Neural cell (in vitro differentiated cells): ENCODE measurements around the gene CA9. TPM values are rescaled to one million over a fixed set of nuclear protein-coding genes. Genes with fewer than 3 reads are reported as not detected.

Experiments
- H2AFZ ChIP-seq: fragments of 200-600, 300-800 bp; sonication (generic), shearing (Covaris generic); 2 replicates; pipeline ENCODE4 v1.6.0; 2014; ENCODE audit warnings: low read depth, mild to moderate bottlenecking, antibody characterized with exemption, low read length, moderate library complexity
- H3F3A ChIP-seq: fragments of 200-600 bp; shearing (Covaris generic); 2 replicates; pipeline ENCODE4 v1.6.1; 2016; ENCODE audit warnings: mild to moderate bottlenecking, moderate library complexity, mixed read lengths, antibody characterized with exemption, low read length; ENCODE audit not compliant: insufficient read depth, poor library complexity, severe bottlenecking
- H3K27ac ChIP-seq: fragments of 200-600, 300-800 bp; sonication (generic), shearing (Covaris generic); 2 replicates; pipeline ENCODE4 v1.5.1; 2014; ENCODE audit warnings: mild to moderate bottlenecking, low read length, moderate library complexity
- H3K27me3 ChIP-seq: fragments of 300-800, 200-600 bp; sonication (generic), shearing (Covaris generic); 2 replicates; pipeline ENCODE4 v1.6.0; 2014; ENCODE audit warnings: mild to moderate bottlenecking, low read depth, low read length, moderate library complexity; ENCODE audit not compliant: insufficient read depth
- H3K36me3 ChIP-seq: fragments of 300-800, 200-600 bp; sonication (generic), shearing (Covaris generic); 2 replicates; pipeline ENCODE4 v1.5.1; 2014; ENCODE audit warnings: mild to moderate bottlenecking, antibody characterized with exemption, low read length, moderate library complexity; ENCODE audit not compliant: insufficient read depth
- H3K4me2 ChIP-seq: fragments of 300-800, 200-600 bp; sonication (generic), shearing (Covaris generic); 2 replicates; pipeline ENCODE4 v1.6.0; 2014; ENCODE audit warnings: mild to moderate bottlenecking, low read length
- H3K4me3 ChIP-seq: fragments of 300-800, 200-600 bp; sonication (generic), shearing (Covaris generic); 2 replicates; pipeline ENCODE4 v1.5.1; 2014; ENCODE audit warnings: mild to moderate bottlenecking, low read length, moderate library complexity
- H3K79me2 ChIP-seq: fragments of 200-600 bp; shearing (Covaris generic); replicated peaks from 2 replicates; pipeline ENCODE4 v1.6.0; 2014; ENCODE audit warnings: mild to moderate bottlenecking, low read length, moderate library complexity; ENCODE audit not compliant: insufficient read depth
- H3K9ac ChIP-seq: fragments of 300-800, 200-600 bp; sonication (generic), shearing (Covaris generic); 2 replicates; pipeline ENCODE4 v1.6.1; 2016; ENCODE audit warnings: mild to moderate bottlenecking, low read length, mixed read lengths
- H3K9me2 ChIP-seq: fragments of 200-600 bp; shearing (Covaris generic); 2 replicates; pipeline ENCODE4 v1.6.1; 2016; ENCODE audit warnings: mild to moderate bottlenecking, low read length, mixed read lengths; ENCODE audit not compliant: insufficient read depth
- H3K9me3 ChIP-seq: fragments of 200-600, 300-800 bp; sonication (generic), shearing (Covaris generic); 2 replicates; pipeline ENCODE4 v1.6.1; 2016; ENCODE audit warnings: mild to moderate bottlenecking, mixed run types, low read length, moderate library complexity, mixed read lengths
- H4K20me1 ChIP-seq: fragments of 200-600 bp; shearing (Covaris generic); 2 replicates; pipeline ENCODE4 v1.6.1; 2016; ENCODE audit warnings: mild to moderate bottlenecking, mixed run types; ENCODE audit not compliant: insufficient read depth
- EP300 ChIP-seq: fragments of 450-650 bp; conservative IDR thresholded peaks from 2 replicates; pipeline ENCODE4 v1.6.1; 2014; ENCODE audit warnings: antibody characterized with exemption, mild to moderate bottlenecking, moderate library complexity; ENCODE audit not compliant: poor library complexity, severe bottlenecking
- EZH2 ChIP-seq: fragments of 200-600, 300-800 bp; shearing (Covaris generic), sonication (generic); IDR thresholded peaks from 2 replicates; pipeline ENCODE4 v1.6.1; 2014; ENCODE audit warnings: antibody characterized with exemption, low read length, borderline replicate concordance, mild to moderate bottlenecking; ENCODE audit not compliant: insufficient read depth, poor library complexity, severe bottlenecking
- MXI1 ChIP-seq: fragments of 450-650 bp; conservative IDR thresholded peaks from 2 replicates; pipeline ENCODE4 v1.6.1; 2014; ENCODE audit warnings: antibody characterized with exemption, mild to moderate bottlenecking; ENCODE audit not compliant: poor library complexity, severe bottlenecking
- POLR2AphosphoS5 ChIP-seq: IDR thresholded peaks from 2 replicates; pipeline ENCODE4 v1.6.1; 2012
- RAD21 ChIP-seq: fragments of 450-650 bp; conservative IDR thresholded peaks from 2 replicates; pipeline ENCODE4 v1.6.1; 2014; ENCODE audit warnings: antibody characterized with exemption, mild to moderate bottlenecking, moderate library complexity
- SMC3 ChIP-seq: fragments of 450-650 bp; conservative IDR thresholded peaks from 2 replicates; pipeline ENCODE4 v1.6.1; 2014; ENCODE audit warnings: antibody characterized with exemption, mild to moderate bottlenecking, moderate library complexity; ENCODE audit not compliant: poor library complexity
- TAF1 ChIP-seq: IDR thresholded peaks from 2 replicates; pipeline ENCODE4 v1.6.1; 2012; ENCODE audit warnings: low read depth
- polyA plus RNA-seq: library from polyadenylated mRNA; depleted of rRNA; stranded (reverse); fragments of >200 nt; gene quantifications from 2 replicates; pipeline ENCODE4 v1.2.3, GENCODE V29; 2014
- TF ChIP-seq, protein P1 (sequence below): IDR thresholded peaks from 2 replicates; pipeline ENCODE4 v1.6.1; 2012; ENCODE audit warnings: borderline replicate concordance
- TF ChIP-seq, protein P2 (sequence below): fragments of 450-650 bp; IDR thresholded peaks from 2 replicates; pipeline ENCODE4 v1.5.1; 2014; ENCODE audit warnings: antibody characterized with exemption, mild to moderate bottlenecking, moderate library complexity; ENCODE audit not compliant: poor library complexity, severe bottlenecking

Gene CA9
- polyA plus RNA-seq, 1 donor from 2014 or later = not detected

DNA sequence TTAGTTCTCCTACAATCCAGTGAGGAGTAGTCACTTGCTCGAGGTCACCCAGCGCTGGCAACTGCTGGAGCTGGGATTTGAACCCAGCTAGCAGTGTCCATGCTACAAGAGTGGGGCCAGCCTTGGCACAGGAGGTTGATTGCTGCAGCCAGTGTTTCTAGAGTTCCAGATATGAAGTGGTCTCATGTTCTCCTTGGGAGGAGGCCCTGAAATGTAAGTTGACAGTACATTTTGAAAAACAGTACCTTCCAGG, 14.8 kb upstream of the CA9 start:
- Histone ChIP-seq H3K9me2 (no peaks in the 10 kb centered on the region), H3K9me3 (no peaks in the 10 kb centered on the region), H4K20me1 (no peaks in the 10 kb centered on the region), H3K27ac (peak overlapping the region; percentile 97), H3K79me2 (peaks cover 6% of the 10 kb centered on the region), H3K36me3 (peaks cover 8% of the 10 kb centered on the region), H3F3A (no peaks in the 10 kb centered on the region), H3K4me3 (peak overlapping the region; percentile 80), H2AFZ (peak overlapping the region; percentile 88), H3K4me2 (peak overlapping the region; percentile 71), H3K27me3 (no peaks in the 10 kb centered on the region), H3K9ac (peak overlapping the region; percentile 97)
- TF ChIP-seq TAF1 (no peak), EZH2 (no peak), EP300 (no peak), POLR2AphosphoS5 (no peak), MXI1 (no peak)

GRCh38 chr9:35659340-35659739, 14.4 kb upstream of the CA9 start:
- Histone ChIP-seq H3K4me2 (peak overlapping the region; percentile 71), H3K27ac (peak overlapping the region; percentile 97), H3K27me3 (no peaks in the 10 kb centered on the region), H3K9me2 (no peaks in the 10 kb centered on the region), H3K9me3 (no peaks in the 10 kb centered on the region), H3F3A (no peaks in the 10 kb centered on the region), H4K20me1 (no peaks in the 10 kb centered on the region), H3K4me3 (peak overlapping the region; percentile 80), H3K36me3 (peaks cover 8% of the 10 kb centered on the region), H3K9ac (peak overlapping the region; percentile 97), H3K79me2 (peaks cover 6% of the 10 kb centered on the region), H2AFZ (no peak overlapping the region)
- TF ChIP-seq POLR2AphosphoS5 (no peak), RAD21 (no peak), EZH2 (no peak), MXI1 (no peak), EP300 (no peak), SMC3 (no peak), TAF1 (no peak)
- TF ChIP-seq, protein P1, sequence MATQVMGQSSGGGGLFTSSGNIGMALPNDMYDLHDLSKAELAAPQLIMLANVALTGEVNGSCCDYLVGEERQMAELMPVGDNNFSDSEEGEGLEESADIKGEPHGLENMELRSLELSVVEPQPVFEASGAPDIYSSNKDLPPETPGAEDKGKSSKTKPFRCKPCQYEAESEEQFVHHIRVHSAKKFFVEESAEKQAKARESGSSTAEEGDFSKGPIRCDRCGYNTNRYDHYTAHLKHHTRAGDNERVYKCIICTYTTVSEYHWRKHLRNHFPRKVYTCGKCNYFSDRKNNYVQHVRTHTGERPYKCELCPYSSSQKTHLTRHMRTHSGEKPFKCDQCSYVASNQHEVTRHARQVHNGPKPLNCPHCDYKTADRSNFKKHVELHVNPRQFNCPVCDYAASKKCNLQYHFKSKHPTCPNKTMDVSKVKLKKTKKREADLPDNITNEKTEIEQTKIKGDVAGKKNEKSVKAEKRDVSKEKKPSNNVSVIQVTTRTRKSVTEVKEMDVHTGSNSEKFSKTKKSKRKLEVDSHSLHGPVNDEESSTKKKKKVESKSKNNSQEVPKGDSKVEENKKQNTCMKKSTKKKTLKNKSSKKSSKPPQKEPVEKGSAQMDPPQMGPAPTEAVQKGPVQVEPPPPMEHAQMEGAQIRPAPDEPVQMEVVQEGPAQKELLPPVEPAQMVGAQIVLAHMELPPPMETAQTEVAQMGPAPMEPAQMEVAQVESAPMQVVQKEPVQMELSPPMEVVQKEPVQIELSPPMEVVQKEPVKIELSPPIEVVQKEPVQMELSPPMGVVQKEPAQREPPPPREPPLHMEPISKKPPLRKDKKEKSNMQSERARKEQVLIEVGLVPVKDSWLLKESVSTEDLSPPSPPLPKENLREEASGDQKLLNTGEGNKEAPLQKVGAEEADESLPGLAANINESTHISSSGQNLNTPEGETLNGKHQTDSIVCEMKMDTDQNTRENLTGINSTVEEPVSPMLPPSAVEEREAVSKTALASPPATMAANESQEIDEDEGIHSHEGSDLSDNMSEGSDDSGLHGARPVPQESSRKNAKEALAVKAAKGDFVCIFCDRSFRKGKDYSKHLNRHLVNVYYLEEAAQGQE = no peak
- TF ChIP-seq, protein P2, sequence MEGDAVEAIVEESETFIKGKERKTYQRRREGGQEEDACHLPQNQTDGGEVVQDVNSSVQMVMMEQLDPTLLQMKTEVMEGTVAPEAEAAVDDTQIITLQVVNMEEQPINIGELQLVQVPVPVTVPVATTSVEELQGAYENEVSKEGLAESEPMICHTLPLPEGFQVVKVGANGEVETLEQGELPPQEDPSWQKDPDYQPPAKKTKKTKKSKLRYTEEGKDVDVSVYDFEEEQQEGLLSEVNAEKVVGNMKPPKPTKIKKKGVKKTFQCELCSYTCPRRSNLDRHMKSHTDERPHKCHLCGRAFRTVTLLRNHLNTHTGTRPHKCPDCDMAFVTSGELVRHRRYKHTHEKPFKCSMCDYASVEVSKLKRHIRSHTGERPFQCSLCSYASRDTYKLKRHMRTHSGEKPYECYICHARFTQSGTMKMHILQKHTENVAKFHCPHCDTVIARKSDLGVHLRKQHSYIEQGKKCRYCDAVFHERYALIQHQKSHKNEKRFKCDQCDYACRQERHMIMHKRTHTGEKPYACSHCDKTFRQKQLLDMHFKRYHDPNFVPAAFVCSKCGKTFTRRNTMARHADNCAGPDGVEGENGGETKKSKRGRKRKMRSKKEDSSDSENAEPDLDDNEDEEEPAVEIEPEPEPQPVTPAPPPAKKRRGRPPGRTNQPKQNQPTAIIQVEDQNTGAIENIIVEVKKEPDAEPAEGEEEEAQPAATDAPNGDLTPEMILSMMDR = no peak

DNA sequence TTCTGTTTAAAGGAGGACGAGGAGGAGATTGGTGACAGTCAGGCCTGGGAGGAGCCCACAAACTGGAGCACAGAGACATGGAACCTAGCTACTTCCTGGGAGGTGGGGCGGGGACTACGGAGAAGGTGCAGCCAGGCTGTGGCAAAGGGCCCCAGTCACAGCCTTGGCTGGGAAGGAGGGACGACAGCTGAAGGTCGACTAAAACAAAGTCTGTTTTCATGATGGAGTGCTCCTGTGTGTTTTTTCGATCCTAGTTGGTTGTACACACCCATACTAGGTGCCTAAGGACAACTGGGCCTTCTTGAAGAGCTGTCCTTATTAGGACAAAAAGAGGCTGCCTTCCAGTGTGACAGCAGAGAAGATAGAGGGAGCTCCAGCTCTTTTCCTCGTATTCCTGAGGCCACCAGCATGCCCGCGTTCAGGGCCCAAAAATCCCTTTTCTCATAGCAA, 12.7 kb upstream of the CA9 start:
- H3K4me2 ChIP-seq = no peak overlapping the region
- H3K9ac ChIP-seq = no peak overlapping the region
- no peaks in the 10 kb centered on the region for H3K27me3 ChIP-seq
- no peaks in the 10 kb centered on the region for H3K9me3 ChIP-seq
- H3K36me3 ChIP-seq = peaks cover 8% of the 10 kb centered on the region
- H2AFZ ChIP-seq = no peak overlapping the region
- H3K4me3 ChIP-seq = no peak overlapping the region
- no peaks in the 10 kb centered on the region for H3K9me2 ChIP-seq
- H3K27ac ChIP-seq = no peak overlapping the region
- H3F3A ChIP-seq = no peaks in the 10 kb centered on the region
- TF ChIP-seq, protein P2 = no peak
- TF ChIP-seq TAF1 (no peak), SMC3 (no peak), EZH2 (no peak), EP300 (no peak), MXI1 (no peak), RAD21 (no peak), POLR2AphosphoS5 (no peak)
- TF ChIP-seq, protein P1 = no peak
- H4K20me1 ChIP-seq = no peaks in the 10 kb centered on the region
- peaks cover 6% of the 10 kb centered on the region for H3K79me2 ChIP-seq
